Stimulated activated effector memory CD8-positive, alpha-beta T cell treated with anti-CD3 and anti-CD28 coated beads, Interleukin-12 subunit alpha, Interleukin-12 subunit beta, amount 100 ng/mL, for 72 hours (primary cell): ENCODE data around the gene PAX4.

Experiments used
- ATAC-seq: fragments of 150-1000 bp; cut with Tn5 transposase; 2 replicates; pipeline ENCODE4 v1.10.0; 2021
- DNase-seq, 2 donors: peaks; one replicate each; pipeline ENCODE4 v3.0.0; 2021 to 2022; ENCODE audit warnings: low spot score in 2 of 2
- H3K27ac Mint-ChIP-seq: one replicate; pipeline ENCODE4 v1.8.0; 2022; ENCODE audit warnings: mild to moderate bottlenecking, mixed read lengths
- H3K36me3 Mint-ChIP-seq: one replicate; pipeline ENCODE4 v1.8.0; 2022; ENCODE audit warnings: mild to moderate bottlenecking, mixed read lengths
- H3K4me1 Mint-ChIP-seq: one replicate; pipeline ENCODE4 v1.8.0; 2022; ENCODE audit warnings: mixed read lengths
- H3K4me3 Mint-ChIP-seq: one replicate; pipeline ENCODE4 v1.8.0; 2022; ENCODE audit warnings: mild to moderate bottlenecking, mixed read lengths
- H3K9me3 Mint-ChIP-seq: one replicate; pipeline ENCODE4 v1.8.0; 2022; ENCODE audit warnings: mixed read lengths

Gene PAX4, protein sequence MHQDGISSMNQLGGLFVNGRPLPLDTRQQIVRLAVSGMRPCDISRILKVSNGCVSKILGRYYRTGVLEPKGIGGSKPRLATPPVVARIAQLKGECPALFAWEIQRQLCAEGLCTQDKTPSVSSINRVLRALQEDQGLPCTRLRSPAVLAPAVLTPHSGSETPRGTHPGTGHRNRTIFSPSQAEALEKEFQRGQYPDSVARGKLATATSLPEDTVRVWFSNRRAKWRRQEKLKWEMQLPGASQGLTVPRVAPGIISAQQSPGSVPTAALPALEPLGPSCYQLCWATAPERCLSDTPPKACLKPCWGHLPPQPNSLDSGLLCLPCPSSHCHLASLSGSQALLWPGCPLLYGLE

DNA sequence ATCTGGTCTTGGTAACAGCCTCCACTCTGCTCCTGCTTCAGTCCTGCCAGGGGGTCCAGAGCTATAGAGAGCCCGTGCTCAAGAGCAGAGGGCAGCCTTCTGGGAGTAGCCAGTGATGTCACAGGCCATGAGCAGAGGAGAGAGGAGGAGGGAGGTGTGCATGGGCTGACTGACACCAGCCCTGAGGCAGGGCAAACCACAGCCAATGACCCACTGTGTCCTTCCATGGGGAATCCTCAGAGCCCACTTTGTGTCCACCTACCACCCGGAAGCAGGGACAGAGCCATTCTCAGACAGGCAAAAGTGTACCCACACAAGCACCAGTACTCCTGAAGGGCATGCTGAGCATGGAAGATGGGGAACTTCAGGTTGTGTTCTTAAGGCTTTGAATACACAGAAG lies at the start of gene PAX4:
Gene PAX4, minus strand, starts transcription at position 101 of the 400 bp plus-strand sequence. CDS start 2,214 bp downstream, outside the sequence.
- Mint-ChIP-seq H3K27ac (no peak within 1 kb of the TSS), H3K9me3 (no peaks in the 10 kb centered on the region), H3K36me3 (no peaks in the 10 kb centered on the region), H3K4me3 (no peak within 1 kb of the TSS), H3K4me1 (peaks cover 13% of the 10 kb centered on the region)
- DNase-seq (no peak), ATAC-seq (no peak)

GRCh38 chr7:127667017-127667670 lies 49.2 kb upstream of the PAX4 start:
- peaks cover 74% of the 10 kb centered on the region for H3K4me1 Mint-ChIP-seq
- H3K36me3 Mint-ChIP-seq, result peaks cover 85% of the 10 kb centered on the region
- no peak for DNase-seq
- peak overlapping the region; percentile 95 for H3K27ac Mint-ChIP-seq
- H3K4me3 Mint-ChIP-seq, result peak overlapping the region; percentile 65
- H3K9me3 Mint-ChIP-seq, result no peaks in the 10 kb centered on the region
- ATAC-seq, result peak; percentile 94

GRCh38 chr7:127666602-127667001 lies 48.7 kb upstream of the PAX4 start:
- peak overlapping the region; percentile 65 for H3K4me3 Mint-ChIP-seq
- DNase-seq, result no peak
- H3K9me3 Mint-ChIP-seq, result no peaks in the 10 kb centered on the region
- peaks cover 70% of the 10 kb centered on the region for H3K4me1 Mint-ChIP-seq
- H3K36me3 Mint-ChIP-seq, result peaks cover 85% of the 10 kb centered on the region
- ATAC-seq, result no peak
- H3K27ac Mint-ChIP-seq, result peak overlapping the region; percentile 95

DNA sequence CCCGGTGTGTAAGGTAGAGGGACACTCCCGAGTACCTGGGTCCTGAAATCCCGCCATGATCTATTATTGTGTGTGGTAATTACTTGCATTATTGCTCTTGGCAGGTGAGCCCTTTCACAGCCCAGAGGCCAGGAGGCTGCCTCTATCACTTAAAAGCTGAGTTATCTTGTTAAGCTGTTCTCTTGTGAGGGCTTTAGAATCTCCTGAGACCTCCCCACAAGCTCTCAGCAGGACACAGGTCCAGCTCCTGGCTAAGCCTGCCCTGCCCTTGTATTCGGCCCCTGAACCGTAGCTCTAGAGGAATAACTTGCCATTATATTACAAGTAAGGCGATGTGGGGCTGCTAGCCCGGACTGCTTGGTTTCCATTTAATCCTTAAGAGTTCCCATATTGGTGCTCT lies 48.0 kb upstream of the PAX4 start:
- H3K36me3 Mint-ChIP-seq, result peaks cover 85% of the 10 kb centered on the region
- DNase-seq, result no peak
- no peaks in the 10 kb centered on the region for H3K9me3 Mint-ChIP-seq
- H3K4me1 Mint-ChIP-seq, result peaks cover 72% of the 10 kb centered on the region
- no peak overlapping the region for H3K4me3 Mint-ChIP-seq
- ATAC-seq, result no peak
- H3K27ac Mint-ChIP-seq, result peak overlapping the region; percentile 95

- DNase-seq (no peak), ATAC-seq (no peak)
- Mint-ChIP-seq H3K9me3 (no peaks in the 10 kb centered on the region), H3K4me3 (no peak overlapping the region), H3K4me1 (peaks cover 73% of the 10 kb centered on the region), H3K36me3 (peaks cover 99% of the 10 kb centered on the region), H3K27ac (no peak overlapping the region)
Measured at GRCh38 chr7:127658970-127659630, 41.2 kb upstream of the PAX4 start.

GRCh38 chr7:127657500-127657899 lies 39.6 kb upstream of the PAX4 start:
- ATAC-seq (no peak), DNase-seq (no peak)
- no peak overlapping the region for H3K27ac Mint-ChIP-seq
- no peaks in the 10 kb centered on the region for H3K9me3 Mint-ChIP-seq
- peaks cover 79% of the 10 kb centered on the region for H3K4me1 Mint-ChIP-seq
- no peak overlapping the region for H3K4me3 Mint-ChIP-seq
- peaks cover 98% of the 10 kb centered on the region for H3K36me3 Mint-ChIP-seq

- ATAC-seq (no peak), DNase-seq (no peak)
- no peak overlapping the region for H3K4me3 Mint-ChIP-seq
- H3K9me3 Mint-ChIP-seq, result no peaks in the 10 kb centered on the region
- no peak overlapping the region for H3K27ac Mint-ChIP-seq
- H3K36me3 Mint-ChIP-seq, result peaks cover 89% of the 10 kb centered on the region
- peaks cover 71% of the 10 kb centered on the region for H3K4me1 Mint-ChIP-seq
Measured at GRCh38 chr7:127655720-127656119, 37.8 kb upstream of the PAX4 start.

DNA sequence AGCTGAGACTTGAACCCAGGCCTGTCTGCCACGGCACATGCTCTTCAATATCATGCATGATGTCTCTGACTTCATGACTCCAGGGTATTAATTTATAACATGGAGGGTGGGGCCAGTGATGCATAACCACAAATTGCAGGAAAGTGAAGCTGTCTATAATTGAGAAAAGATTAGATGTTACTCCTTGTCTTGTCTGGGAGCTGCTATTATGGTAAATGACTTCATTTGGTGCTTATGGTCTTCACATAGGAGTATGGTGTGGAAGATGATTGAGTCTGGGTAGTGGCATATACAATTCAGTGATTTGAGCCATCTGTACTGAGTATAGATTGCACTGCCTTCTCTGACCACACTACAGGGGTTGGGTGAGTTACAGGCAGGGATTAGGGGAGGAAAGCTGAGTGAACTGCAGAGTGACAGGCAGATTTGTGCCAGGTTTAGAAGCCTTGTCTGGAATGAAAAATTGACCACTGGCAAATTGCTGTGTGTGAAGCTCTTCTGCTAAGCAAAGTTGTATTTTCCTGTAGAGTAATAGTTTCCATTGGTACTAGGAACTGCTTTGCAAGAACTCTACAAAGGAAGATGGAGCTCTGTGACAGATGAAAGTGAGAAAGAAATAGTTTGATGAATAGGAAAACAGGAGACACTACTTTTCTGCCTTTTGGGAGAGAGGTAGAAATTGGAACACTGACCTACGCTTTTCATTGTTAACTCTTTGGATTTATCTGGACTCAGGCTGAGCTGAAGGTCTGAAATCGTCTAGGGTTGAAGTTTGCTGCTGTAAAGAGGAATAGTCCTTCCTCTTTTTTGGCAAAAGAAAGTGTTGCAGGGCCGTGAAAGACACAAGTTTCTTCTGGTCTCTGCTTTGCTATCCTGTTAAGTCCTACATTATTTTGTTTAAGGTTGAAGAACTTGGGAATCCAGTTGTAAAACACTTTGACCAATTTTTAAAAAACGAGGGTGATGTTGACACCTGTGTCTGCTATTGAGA lies 36.8 kb upstream of the PAX4 start:
- Mint-ChIP-seq H3K4me3 (no peak overlapping the region), H3K4me1 (peaks cover 62% of the 10 kb centered on the region), H3K9me3 (no peaks in the 10 kb centered on the region), H3K36me3 (peaks cover 78% of the 10 kb centered on the region), H3K27ac (no peak overlapping the region)
- DNase-seq (no peak), ATAC-seq (no peak)

DNA sequence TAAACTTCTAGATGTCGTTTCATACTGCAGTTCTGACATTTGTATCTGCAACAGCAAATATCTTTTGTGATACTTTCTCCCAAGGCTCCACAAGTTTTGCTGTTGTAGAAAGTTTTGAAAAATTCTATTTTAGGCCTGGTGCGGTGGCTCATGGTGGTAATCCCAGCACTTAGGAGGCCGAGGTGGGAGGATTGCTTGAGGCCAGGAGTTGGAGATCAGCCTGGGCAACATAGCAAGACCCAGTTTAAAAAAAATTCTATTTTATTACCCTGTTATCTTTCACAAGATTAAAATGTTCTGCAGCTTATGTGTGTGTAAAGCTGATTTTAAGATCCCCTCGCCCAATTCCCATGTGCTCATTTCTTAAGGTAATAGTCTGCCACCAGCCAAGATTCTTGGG lies 35.5 kb upstream of the PAX4 start:
- no peak overlapping the region for H3K4me3 Mint-ChIP-seq
- ATAC-seq (no peak), DNase-seq (no peak)
- H3K36me3 Mint-ChIP-seq, result peaks cover 65% of the 10 kb centered on the region
- H3K9me3 Mint-ChIP-seq, result no peaks in the 10 kb centered on the region
- no peak overlapping the region for H3K27ac Mint-ChIP-seq
- H3K4me1 Mint-ChIP-seq, result peaks cover 55% of the 10 kb centered on the region

DNA sequence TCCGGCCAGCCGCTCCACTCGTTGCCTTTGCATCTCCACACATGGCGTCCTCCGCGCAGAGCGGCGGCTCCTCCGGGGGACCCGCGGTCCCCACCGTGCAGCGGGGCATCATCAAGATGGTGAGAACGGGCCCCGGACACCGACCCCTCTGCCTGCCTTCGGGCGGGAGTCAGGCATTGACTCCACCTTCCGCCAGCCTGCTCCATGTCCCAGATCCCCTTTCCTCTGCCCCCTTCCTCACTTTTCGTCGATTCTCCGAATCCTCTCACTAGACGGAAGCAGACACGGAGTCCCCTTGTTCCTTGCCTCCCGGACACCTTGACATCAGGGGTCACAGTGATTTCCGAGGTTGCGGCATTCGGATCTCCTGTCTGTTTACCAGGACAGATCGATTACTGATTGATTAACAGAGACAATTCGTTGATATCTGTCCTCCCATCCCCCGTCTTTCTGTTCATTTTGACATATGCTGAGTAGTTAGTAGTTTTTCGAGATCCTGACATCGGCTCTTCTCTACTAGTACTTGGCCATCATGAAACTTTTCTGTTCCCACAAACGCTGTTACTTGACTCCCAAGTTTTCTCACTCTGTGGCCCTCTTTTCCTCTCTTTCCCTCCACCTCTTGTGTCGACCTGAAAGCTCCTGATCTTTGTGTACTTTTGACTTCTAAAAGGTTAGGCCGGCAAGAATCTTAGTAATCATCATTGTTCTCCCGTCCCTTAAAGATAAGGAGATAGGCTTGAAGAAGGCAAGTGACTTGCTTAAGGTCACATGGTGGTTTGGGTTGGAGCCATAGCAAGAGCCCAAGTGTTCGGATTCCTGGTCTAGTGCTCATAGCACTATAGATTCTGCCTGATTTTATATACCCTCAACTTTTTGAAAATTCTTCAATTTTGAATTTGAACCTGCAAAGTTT lies 34.6 kb upstream of the PAX4 start:
- H3K27ac Mint-ChIP-seq, result no peak overlapping the region
- no peak for DNase-seq
- H3K4me1 Mint-ChIP-seq, result peaks cover 50% of the 10 kb centered on the region
- H3K4me3 Mint-ChIP-seq, result no peak overlapping the region
- H3K36me3 Mint-ChIP-seq, result peaks cover 57% of the 10 kb centered on the region
- ATAC-seq, result peak; percentile 46
- no peaks in the 10 kb centered on the region for H3K9me3 Mint-ChIP-seq

GRCh38 chr7:127651556-127652332 lies 33.8 kb upstream of the PAX4 start, which contains the start of gene SND1:
Gene SND1, plus strand, starts transcription at chr7:127652194. Its CDS starts 180 bp downstream, at chr7:127652374.
- H3K27ac Mint-ChIP-seq, result no peak within 1 kb of the TSS
- peaks cover 49% of the 10 kb centered on the region for H3K36me3 Mint-ChIP-seq
- H3K4me3 Mint-ChIP-seq, result no peak within 1 kb of the TSS
- DNase-seq (peak; percentile 89 to 99), ATAC-seq (peak; percentile 95)
- H3K9me3 Mint-ChIP-seq, result no peaks in the 10 kb centered on the region
- peaks cover 42% of the 10 kb centered on the region for H3K4me1 Mint-ChIP-seq

DNA sequence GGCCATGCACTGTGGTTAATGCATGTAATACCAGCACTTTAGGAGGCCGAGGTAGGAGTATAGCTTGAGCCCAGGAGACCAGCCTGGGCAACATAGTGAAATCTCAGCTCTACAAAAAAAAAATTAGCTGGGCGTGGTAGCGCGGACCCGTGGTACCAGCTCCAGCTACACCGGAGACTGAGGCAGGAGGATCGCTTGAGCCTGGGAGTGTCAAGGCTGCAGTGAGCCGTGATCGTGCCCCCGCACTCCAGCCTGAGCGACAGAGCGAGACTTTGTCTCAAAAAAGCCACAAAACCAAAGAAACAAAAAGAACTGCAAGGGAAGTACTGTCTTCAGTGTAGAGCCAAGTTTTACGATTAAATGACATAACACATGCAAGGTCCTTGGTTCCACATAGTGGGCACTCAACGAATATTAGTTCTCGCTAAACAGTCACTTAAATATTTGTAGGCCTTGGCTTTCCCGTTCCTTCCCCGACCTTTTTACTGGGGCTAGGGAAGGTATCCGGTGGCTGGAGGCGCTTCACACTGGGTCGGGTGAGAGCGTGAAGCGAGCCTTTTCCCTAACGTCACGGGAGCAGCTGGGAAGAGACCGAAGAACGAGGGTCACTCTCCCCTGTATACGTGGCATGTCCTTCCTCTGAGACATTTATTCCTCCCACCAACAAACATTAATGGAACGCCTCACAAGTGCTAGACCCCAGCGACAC lies 33.1 kb upstream of the PAX4 start:
- no peak for ATAC-seq
- H3K36me3 Mint-ChIP-seq, result peaks cover 41% of the 10 kb centered on the region
- peaks cover 37% of the 10 kb centered on the region for H3K4me1 Mint-ChIP-seq
- no peaks in the 10 kb centered on the region for H3K9me3 Mint-ChIP-seq
- peak in 1 of 2 donors; percentile 8 for DNase-seq
- H3K4me3 Mint-ChIP-seq, result no peak overlapping the region
- no peak overlapping the region for H3K27ac Mint-ChIP-seq

- ATAC-seq (no peak), DNase-seq (no peak)
- Mint-ChIP-seq H3K9me3 (no peaks in the 10 kb centered on the region), H3K27ac (no peak overlapping the region), H3K36me3 (peaks cover 22% of the 10 kb centered on the region), H3K4me1 (peaks cover 17% of the 10 kb centered on the region), H3K4me3 (no peak overlapping the region)
Measured at GRCh38 chr7:127648986-127649385, 31.0 kb upstream of the PAX4 start.
